Measurements from ENCODE around the gene ZSCAN10.
"Not testable (repeated sequence)": the region's sequence is repeated elsewhere in the genome, so short reads cannot be mapped to it uniquely, and the experiment has no call there.

Gene ZSCAN10

GRCh38 chr16:3083408-3083807 lies 15.7 kb downstream of the ZSCAN10 start:
- not testable (repeated sequence) for DNase-seq

GRCh38 chr16:3081957-3082356 lies 17.1 kb downstream of the ZSCAN10 start:
- DNase-seq: not testable (repeated sequence)

GRCh38 chr16:3080024-3080423 lies 19.1 kb downstream of the ZSCAN10 start:
- DNase-seq: no peak

DNA sequence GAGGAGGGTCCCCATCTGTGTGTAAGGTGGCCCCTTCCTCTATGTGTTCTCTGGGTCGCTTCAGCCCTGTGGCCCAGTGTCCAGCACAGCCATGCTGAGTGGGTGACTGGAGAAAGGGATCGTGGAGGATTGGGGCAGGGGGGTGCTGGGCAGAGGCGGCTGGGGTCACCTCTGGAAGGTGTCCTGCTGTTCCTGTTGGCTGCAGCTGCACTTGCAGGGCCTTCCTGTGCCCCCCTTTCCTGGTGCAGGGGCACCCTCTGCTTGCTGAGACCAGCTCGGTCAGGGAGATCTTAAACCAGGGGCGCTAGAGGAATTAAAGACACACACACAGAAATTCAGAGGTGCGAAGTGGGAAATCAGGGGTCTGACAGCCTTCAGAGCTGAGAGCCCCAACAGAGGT lies 22.5 kb downstream of the ZSCAN10 start:
- DNase-seq: no peak

DNA sequence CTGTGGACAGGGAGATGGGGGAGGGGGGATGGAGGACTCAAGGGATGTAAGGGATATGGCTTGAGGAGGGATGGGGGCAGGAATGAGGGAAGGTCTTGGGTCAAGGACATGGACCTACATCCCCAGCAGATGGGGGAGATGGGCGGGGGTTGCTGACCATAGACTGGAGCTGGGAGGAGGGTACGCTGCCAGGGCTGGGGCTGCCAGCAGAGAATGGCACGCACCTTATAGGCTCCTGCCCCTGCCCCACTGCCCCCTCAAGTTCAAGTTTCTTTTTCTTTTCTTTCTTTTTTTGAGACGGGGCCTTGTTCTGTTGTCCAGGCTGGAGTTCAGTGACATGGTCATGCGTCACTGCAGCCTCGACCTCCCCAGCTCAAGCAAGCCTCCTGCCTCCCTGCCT lies 23.1 kb downstream of the ZSCAN10 start:
- DNase-seq: not testable (repeated sequence)

- no peak for DNase-seq
These were observed 23.6 kb downstream of the ZSCAN10 start for GRCh38 chr16:3075523-3075915.

- DNase-seq: peak; percentile 54
These were observed 24.1 kb downstream of the ZSCAN10 start for GRCh38 chr16:3074860-3075522.

DNA sequence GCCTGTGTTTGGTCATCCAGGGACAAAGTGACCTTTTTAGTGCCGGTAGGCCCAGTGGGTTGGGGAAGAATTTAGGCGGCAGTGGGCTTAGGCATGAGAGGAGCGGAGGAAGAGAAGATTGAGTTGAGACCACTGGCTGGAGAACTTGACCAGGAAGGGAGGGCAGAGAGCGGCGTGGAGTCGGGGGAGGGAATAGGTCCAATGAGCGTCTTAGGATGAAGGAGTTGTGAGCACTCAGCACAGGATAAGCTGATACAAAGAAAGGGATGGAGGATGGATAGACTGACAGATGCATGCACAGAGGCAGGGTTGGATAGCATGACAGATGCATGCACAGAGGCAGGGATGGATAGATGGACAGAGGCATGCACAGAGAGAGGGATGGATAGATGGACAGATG lies 25.6 kb downstream of the ZSCAN10 start:
- no peak for DNase-seq

GRCh38 chr16:3072576-3073263 lies 26.4 kb downstream of the ZSCAN10 start:
- DNase-seq: not testable (repeated sequence)

GRCh38 chr16:3072148-3072547 lies 26.9 kb downstream of the ZSCAN10 start:
- DNase-seq: not testable (repeated sequence)

DNA sequence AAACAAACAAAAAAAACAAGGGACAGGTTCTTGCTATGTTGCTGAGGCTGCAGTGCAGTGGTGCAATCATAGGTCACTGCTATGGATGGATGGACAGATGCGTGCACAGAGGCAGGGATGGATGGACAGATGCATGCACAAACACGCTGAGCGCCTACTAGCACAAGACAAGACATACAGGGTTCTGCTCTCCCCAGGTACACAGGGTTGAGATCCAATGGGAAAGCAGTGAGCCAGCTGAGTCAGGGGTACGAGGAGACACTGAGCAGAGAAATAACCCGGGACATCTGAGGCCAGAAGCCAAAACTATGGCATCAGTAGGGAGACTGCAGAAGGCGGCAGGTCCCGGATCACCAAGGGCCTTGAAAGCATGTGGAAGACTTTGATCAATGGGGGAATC lies 27.4 kb downstream of the ZSCAN10 start:
- no peak for DNase-seq

DNA sequence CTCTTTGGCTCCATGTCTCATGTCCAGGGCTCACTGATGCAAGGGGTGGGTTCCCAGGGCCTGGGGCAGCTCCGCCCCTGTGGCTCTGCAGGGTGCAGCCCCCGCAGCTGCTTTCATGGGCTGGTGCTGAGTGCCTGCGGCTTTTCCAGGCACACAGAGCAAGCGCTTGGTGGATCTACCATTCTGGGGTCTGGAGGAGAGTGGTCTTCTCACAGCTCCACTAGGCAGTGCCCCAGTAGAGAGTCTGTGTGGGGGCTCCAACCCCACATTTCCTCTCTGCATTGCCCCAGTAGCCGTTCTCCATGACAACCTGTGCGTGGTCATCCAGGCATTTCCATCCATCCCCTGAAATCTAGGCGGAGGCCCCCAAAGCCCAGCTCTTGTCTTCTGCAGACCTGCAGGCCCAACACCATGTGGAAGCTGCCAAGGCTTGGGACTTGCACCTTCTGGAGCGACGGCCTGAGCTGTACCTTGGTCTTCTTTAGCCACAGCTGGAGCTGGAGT lies 28.4 kb downstream of the ZSCAN10 start:
- DNase-seq: no peak

GRCh38 chr16:3069146-3069545 lies 29.9 kb downstream of the ZSCAN10 start:
- DNase-seq: not testable (repeated sequence)

- DNase-seq: no peak
These were observed 30.6 kb downstream of the ZSCAN10 start for GRCh38 chr16:3068487-3068886.

DNA sequence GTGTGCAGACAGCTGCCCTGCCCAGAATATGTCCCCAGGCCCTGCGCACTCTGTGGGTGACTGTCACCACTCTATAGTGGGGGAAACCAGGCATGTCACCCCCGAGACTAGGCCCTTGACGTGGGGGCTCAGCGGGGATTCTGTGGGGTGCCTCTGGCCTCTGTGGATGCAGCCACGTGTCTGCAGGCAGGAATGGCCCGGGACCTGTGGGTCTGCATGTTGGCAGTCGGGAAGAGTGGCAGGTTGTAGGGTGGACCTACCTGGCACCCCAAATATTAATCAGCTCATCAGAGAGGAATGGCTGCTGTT lies 32.7 kb downstream of the ZSCAN10 start:
- no peak for DNase-seq

DNA sequence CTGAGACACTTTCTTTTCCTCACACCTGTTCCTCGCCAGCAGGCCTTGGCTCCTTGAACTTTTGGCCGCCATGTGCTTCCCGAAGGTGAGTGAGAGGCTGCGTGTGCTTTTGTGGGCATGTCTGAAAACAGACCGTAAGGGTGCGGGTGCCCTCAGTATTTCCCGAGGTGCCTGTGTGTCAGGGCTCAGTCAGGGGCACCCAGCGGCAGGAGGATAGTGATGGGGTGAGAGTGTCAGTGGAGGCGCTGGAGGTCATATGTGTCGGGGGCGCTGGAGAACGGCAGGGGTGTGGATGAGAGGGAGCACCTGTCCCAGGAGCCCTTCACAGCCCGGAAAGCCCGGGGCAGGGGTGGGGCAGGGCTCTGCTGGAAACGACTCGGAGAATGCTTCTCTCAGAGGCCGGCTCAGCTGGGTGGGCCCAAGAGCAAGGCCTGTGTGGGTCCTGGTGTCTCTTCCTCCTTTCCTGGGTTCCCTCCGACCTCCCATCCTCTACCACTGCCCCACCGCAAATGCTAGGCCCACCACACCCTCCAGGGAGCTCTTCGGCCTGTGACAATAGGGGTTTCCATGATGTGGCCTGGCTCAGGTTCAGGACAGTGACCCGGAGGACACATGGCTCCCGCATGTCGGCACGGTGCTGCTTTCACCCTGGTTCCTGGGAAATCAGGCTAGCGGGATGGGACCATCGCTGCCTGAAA lies 33.2 kb downstream of the ZSCAN10 start:
- no peak for DNase-seq

DNA sequence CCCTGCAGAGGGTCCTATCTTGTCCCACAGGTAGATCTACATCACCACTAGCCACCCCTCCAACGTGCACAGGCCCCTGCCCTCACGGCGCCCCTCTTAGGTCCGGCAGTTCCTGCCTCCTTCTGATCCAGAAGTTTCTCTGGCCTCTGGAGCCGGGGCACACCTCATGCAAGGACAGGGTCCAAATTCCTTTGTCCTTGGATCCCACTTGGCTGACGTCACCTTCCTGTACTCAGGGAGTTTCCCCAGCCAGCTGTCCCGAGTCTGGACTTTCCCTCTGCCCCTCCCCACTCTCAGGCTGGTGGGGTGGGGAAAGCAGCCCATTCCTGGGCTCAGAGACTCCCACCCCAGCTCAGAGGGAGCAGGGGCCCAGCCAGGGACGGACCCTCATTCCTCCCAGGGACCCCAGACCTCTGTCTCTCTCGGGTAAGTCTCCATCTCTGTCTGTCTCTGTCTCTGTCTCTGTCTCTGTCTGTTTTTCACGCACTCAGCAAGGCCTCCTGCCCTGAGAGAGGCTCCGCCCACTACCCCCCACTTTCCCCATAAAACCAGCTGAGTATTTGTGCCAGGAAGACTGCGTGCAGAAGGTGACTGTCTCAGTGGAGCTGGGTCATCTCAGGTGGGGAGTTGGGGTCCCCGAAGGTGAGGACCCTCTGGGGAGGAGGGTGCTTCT lies 33.9 kb downstream of the ZSCAN10 start, which contains the start of gene IL32:
Gene IL32, plus strand, starts transcription at position 572 of the 673 bp plus-strand sequence. CDS start 172 bp downstream, outside the sequence.
- DNase-seq: peak; percentile 68

DNA sequence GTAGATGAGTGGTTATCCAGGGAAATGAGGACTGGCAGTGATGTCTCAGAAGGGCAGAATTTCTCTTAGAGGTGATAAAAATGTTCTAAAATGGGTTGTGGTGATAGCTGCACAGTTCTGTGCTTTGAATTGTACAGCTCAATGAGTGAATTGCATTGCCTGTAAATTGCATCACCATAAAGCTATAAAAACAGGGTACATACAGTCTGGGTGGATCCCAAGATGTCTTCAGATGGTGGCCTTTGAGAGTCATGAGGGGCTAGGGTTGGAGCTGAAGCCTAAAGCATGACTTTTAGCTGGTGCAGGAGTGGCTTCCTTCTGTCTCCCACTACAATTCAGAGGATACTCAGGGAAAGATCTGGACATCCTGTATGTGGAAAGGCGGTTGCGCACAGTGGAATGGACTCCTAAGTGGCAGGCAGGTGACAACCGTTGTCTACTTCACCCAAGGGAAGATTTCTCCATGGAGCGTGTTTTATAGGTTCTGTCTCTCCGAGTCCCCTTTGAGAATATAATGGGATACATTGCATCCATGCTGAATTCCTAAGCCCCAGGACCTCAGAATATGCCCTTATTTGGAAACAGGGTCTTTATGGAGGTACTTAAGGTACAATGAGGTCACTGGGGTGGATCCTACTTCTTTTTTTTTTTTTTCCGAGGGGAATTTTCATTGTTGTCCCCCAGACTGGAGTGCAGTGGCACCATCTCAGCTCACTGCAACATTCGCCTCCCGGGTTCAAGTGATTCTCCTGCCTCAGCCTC lies 35.3 kb downstream of the ZSCAN10 start:
- no peak for DNase-seq

- no peak for DNase-seq
These were observed 36.5 kb downstream of the ZSCAN10 start for GRCh38 chr16:3062553-3062952.

- no peak for DNase-seq
These were observed 38.6 kb downstream of the ZSCAN10 start for GRCh38 chr16:3060339-3061127.

GRCh38 chr16:3059723-3060242 lies 39.3 kb downstream of the ZSCAN10 start:
- DNase-seq: no peak

Measured in activated T-cell treated with anti-CD3 and anti-CD28 coated beads for 4 hours (primary cell).